Smooth muscle cell (in vitro differentiated cells): ENCODE measurements around the gene DCN. TPM values are rescaled to one million over a fixed set of nuclear protein-coding genes. Genes with fewer than 3 reads are reported as not detected.

Source experiments
- DNase-seq: peaks from one replicate; lab custom pipeline; 2025; ENCODE audit not compliant: unreplicated experiment; lab: John Stamatoyannopoulos, UW
- H2AFZ ChIP-seq: fragments of 200-600 bp; sonication (generic); 2 replicates; pipeline ENCODE4 v1.6.0; 2016; ENCODE audit warnings: antibody characterized with exemption, low read depth, mild to moderate bottlenecking
- H3F3A ChIP-seq: fragments of 200-600 bp; sonication (generic); 2 replicates; pipeline ENCODE4 v1.6.0; 2017; ENCODE audit warnings: antibody characterized with exemption, low read depth
- H3K27ac ChIP-seq: fragments of 200-600 bp; sonication (generic); 2 replicates; pipeline ENCODE4 v1.5.1; 2016; ENCODE audit warnings: low read depth, mild to moderate bottlenecking
- H3K27me3 ChIP-seq: fragments of 200-600 bp; sonication (generic); 2 replicates; pipeline ENCODE4 v1.6.1; 2016; ENCODE audit warnings: low read depth, mild to moderate bottlenecking
- H3K36me3 ChIP-seq: fragments of 200-600 bp; sonication (generic); 2 replicates; pipeline ENCODE4 v1.5.1; 2016; ENCODE audit warnings: low read depth
- H3K4me1 ChIP-seq: fragments of 200-600 bp; sonication (generic); 2 replicates; pipeline ENCODE4 v1.5.1; 2016; ENCODE audit warnings: low read depth
- H3K4me2 ChIP-seq: fragments of 200-600 bp; sonication (generic); 2 replicates; pipeline ENCODE4 v1.6.0; 2016; ENCODE audit warnings: mild to moderate bottlenecking
- H3K4me3 ChIP-seq: fragments of 200-600 bp; sonication (generic); 2 replicates; pipeline ENCODE4 v1.5.1; 2016; ENCODE audit warnings: mild to moderate bottlenecking
- H3K79me2 ChIP-seq: fragments of 200-600 bp; sonication (generic); 2 replicates; pipeline ENCODE4 v1.6.0; 2016; ENCODE audit warnings: low read depth, mild to moderate bottlenecking
- H3K9ac ChIP-seq: fragments of 200-600 bp; sonication (generic); 2 replicates; pipeline ENCODE4 v1.6.0; 2016; ENCODE audit warnings: low read depth
- H3K9me3 ChIP-seq: fragments of 200-600 bp; sonication (generic); replicated peaks from 2 replicates; pipeline ENCODE4 v1.5.1; 2016; ENCODE audit warnings: low read depth
- H4K20me1 ChIP-seq: fragments of 200-600 bp; sonication (generic); 2 replicates; pipeline ENCODE4 v1.6.0; 2016; ENCODE audit warnings: low read depth
- WGBS: methylation state at CpG from one replicate; pipeline ENCODE4 v1.1.7; 2016; ENCODE audit warnings: low lambda C conversion rate; 5-methylcytosine and 5-hydroxymethylcytosine counted together
- polyA plus RNA-seq: library from polyadenylated mRNA; unstranded; fragments of >200 nt; fragmentation: Nextera tagmentation; extraction: Ambion mirVana; gene quantifications from 2 replicates; pipeline ENCODE4 v1.2.1, GENCODE V29; 2016
- small RNA-seq: library from RNA; depleted of rRNA; stranded (forward); fragments of <200 nt; gene quantifications from one replicate; pipeline ENCODE3, GENCODE V24; 2014
- total RNA-seq: library from RNA; depleted of rRNA; stranded (reverse); fragments of >200 nt; gene quantifications from 2 replicates; pipeline ENCODE4 v1.2.3, GENCODE V29; 2014
- TF ChIP-seq, protein P1 (sequence below): fragments of 200-600 bp; sonication (generic); IDR thresholded peaks from 2 replicates; pipeline ENCODE4 v1.5.1; 2017; ENCODE audit warnings: borderline replicate concordance, mild to moderate bottlenecking, antibody characterized with exemption; ENCODE audit not compliant: insufficient read depth, poor library complexity, severe bottlenecking

DCN gene
- total and polyA plus RNA-seq, 2 experiments from 2014 or later: 1,354 to 1,657 TPM

DNA sequence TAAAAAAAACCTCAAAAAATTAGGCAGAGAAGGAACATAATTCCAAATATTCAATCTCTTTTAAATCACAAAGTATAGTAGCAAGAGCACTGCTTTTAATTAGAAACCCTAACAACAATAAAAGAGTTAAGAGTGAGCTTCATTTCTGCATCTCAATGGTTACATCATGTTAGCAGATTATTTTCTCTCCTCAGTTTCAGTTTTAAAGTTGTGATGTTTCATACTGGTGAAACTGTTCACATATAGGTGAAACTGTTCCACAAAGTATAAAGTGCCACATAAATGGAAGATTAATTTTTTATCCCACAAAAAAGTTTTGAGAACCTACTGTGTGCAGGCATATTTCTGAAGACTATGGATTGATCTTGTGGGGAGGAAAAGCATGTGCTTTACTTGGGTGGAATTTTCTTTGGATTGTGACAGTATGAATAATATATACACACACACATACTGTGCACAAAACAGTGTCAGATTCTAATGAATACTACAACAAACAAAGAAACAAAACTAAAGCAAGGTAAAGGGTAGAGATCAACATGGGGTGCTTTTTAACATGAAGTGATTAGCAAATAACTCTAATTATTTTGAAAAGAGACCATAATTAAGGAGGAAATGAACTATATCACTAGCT, 88.5 kb downstream of the DCN start:
- Histone ChIP-seq H3K9me3 (peaks cover 9% of the 10 kb centered on the region), H3K4me2 (peak overlapping the region; percentile 80), H3K27ac (peak overlapping the region; percentile 37), H2AFZ (peak overlapping the region; percentile 34), H4K20me1 (no peaks in the 10 kb centered on the region), H3K4me1 (peaks cover 12% of the 10 kb centered on the region), H3K79me2 (no peaks in the 10 kb centered on the region), H3K4me3 (peak overlapping the region; percentile 23), H3F3A (peaks cover 13% of the 10 kb centered on the region), H3K36me3 (no peaks in the 10 kb centered on the region), H3K9ac (no peak overlapping the region), H3K27me3 (no peaks in the 10 kb centered on the region)
- TF ChIP-seq, protein P1, sequence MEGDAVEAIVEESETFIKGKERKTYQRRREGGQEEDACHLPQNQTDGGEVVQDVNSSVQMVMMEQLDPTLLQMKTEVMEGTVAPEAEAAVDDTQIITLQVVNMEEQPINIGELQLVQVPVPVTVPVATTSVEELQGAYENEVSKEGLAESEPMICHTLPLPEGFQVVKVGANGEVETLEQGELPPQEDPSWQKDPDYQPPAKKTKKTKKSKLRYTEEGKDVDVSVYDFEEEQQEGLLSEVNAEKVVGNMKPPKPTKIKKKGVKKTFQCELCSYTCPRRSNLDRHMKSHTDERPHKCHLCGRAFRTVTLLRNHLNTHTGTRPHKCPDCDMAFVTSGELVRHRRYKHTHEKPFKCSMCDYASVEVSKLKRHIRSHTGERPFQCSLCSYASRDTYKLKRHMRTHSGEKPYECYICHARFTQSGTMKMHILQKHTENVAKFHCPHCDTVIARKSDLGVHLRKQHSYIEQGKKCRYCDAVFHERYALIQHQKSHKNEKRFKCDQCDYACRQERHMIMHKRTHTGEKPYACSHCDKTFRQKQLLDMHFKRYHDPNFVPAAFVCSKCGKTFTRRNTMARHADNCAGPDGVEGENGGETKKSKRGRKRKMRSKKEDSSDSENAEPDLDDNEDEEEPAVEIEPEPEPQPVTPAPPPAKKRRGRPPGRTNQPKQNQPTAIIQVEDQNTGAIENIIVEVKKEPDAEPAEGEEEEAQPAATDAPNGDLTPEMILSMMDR: no peak
- DNase-seq: no peak

DNA sequence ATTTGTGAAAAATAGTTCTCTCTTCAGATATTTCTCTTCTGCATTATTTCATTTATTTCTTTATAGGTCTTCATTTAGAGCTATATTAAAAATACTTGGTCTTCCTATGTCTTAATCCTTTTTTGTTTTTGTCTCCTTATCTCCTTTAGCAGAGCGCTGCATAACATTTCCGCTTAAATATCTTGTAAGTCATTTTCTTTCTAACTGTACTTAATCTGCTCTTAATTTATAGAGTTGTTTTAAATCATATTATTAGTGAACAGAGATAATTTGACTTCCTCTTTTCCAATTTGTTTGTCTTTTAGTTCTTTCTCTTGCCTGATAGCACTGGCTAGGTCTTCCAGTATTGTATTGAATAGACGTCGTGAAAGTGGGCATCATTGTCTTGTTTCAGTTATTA, 89.3 kb downstream of the DCN start:
- H3F3A ChIP-seq: peaks cover 10% of the 10 kb centered on the region
- H3K27me3 ChIP-seq: no peaks in the 10 kb centered on the region
- H4K20me1 ChIP-seq: no peaks in the 10 kb centered on the region
- peaks cover 7% of the 10 kb centered on the region for H3K4me1 ChIP-seq
- peak overlapping the region; percentile 34 for H2AFZ ChIP-seq
- H3K9ac ChIP-seq: no peak overlapping the region
- peak overlapping the region; percentile 37 for H3K27ac ChIP-seq
- WGBS: 88% methylated on average over 4 of the region's 4 CpGs
- TF ChIP-seq, protein P1: no peak
- no peaks in the 10 kb centered on the region for H3K79me2 ChIP-seq
- DNase-seq: no peak
- H3K4me2 ChIP-seq: peak overlapping the region; percentile 80
- H3K9me3 ChIP-seq: peaks cover 16% of the 10 kb centered on the region
- H3K4me3 ChIP-seq: no peak overlapping the region
- H3K36me3 ChIP-seq: no peaks in the 10 kb centered on the region

DNA sequence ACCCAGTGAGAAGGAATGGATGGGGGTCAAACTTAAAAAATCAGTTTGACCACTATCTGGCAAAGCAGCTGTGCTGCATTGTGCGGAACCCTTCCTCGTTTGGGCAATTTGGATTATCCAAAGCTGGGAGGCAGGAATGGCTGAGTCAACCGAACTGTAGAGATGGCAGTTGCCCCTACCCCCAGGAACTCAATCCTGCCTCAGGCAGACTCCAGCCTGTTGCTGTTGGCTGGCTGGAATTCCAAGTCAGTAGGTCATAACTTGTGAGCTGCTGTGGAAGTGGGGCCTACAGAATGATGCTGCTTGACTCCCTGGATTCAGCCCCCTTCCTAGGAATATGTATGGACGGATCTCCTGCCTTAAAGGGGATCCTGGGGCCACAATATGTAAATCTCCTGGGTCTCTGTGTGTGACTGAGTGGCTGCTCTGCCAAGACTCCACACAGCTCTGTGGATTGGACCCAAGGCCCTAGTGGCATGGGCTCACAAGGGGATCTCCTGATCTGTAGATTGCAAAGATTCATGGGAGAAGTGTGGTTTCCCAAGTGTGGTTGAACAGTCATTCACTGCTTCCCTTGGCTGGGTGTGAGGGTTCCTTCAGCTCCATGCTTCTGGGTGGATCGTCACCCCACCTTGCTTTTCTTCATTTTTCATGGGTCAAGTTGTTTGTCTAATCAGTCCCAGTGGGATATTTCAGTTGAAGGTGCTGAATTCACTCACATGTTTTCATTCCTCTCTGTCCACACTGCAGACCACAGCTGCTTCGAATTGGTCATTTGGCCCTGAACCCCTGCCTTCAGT, 90.5 kb downstream of the DCN start:
- H3K9ac ChIP-seq: no peak overlapping the region
- peaks cover 4% of the 10 kb centered on the region for H3K4me1 ChIP-seq
- H4K20me1 ChIP-seq: no peaks in the 10 kb centered on the region
- no peak overlapping the region for H3K27ac ChIP-seq
- TF ChIP-seq, protein P1: no peak
- no peak for DNase-seq
- no peak overlapping the region for H3K4me3 ChIP-seq
- H3F3A ChIP-seq: no peaks in the 10 kb centered on the region
- H3K79me2 ChIP-seq: no peaks in the 10 kb centered on the region
- H2AFZ ChIP-seq: no peak overlapping the region
- no peaks in the 10 kb centered on the region for H3K36me3 ChIP-seq
- no peaks in the 10 kb centered on the region for H3K27me3 ChIP-seq
- WGBS: 78% methylated on average over 6 of the region's 6 CpGs
- H3K9me3 ChIP-seq: peaks cover 17% of the 10 kb centered on the region
- no peak overlapping the region for H3K4me2 ChIP-seq

Small RNA genes within 50 kb of the gene (small RNA-seq; reads per million reads assigned to genes)
- not detected for gene AC007115.1

Other genes with a start within 250 kb of the DCN start
- gene CCER1, start 227.6 kb downstream of the DCN start, total RNA-seq: not detected in 2 replicates
- gene CCER1, start 227.6 kb downstream of the DCN start, polyA plus RNA-seq: not detected in 2 replicates
- 0.13 and 2.0 TPM in 2 replicates for gene EPYC, start 177.8 kb downstream of the DCN start, total RNA-seq
- 1.1 and 1.2 TPM in 2 replicates for gene EPYC, start 177.8 kb downstream of the DCN start, polyA plus RNA-seq
- not detected in 2 replicates for gene KERA, start 124.8 kb downstream of the DCN start, total RNA-seq
- not detected in 2 replicates for gene KERA, start 124.8 kb downstream of the DCN start, polyA plus RNA-seq
- 7,849 and 9,477 TPM in 2 replicates for gene LUM, start 71.3 kb downstream of the DCN start, total RNA-seq
- 4,053 and 5,541 TPM in 2 replicates for gene LUM, start 71.3 kb downstream of the DCN start, polyA plus RNA-seq